WTC11 (cell line): ENCODE measurements around the gene COL6A3. TPM values are rescaled to one million over a fixed set of nuclear protein-coding genes. Genes with fewer than 3 reads are reported as not detected.

Source experiments
- ATAC-seq: fragments of 200-7000 bp; cut with Tn5 transposase; 2 replicates; pipeline ENCODE4 v1.10.0; 2021; ENCODE audit warnings: mild to moderate bottlenecking, moderate library complexity
- CTCF ChIA-PET: fragments of 300-600 bp; sonication (Branson Sonifier 250); formaldehyde crosslinking; loops from one replicate; lab custom pipeline; 2021; ENCODE audit warnings: antibody characterized with exemption; lab: Charles Lee
- POLR2A ChIA-PET: fragments of 350-600 bp; sonication (Branson Sonifier 250); formaldehyde crosslinking; loops from one replicate; lab custom pipeline; 2021; ENCODE audit warnings: antibody characterized with exemption; lab: Charles Lee
- DNase-seq: peaks from one replicate; pipeline ENCODE4 v3.0.0; 2021; ENCODE audit warnings: low spot score
- H3K27ac Mint-ChIP-seq: 2 replicates; pipeline ENCODE4 v1.8.0; 2021; ENCODE audit warnings: mixed read lengths
- H3K27me3 Mint-ChIP-seq: 2 replicates; pipeline ENCODE4 v1.8.0; 2021; ENCODE audit warnings: low read depth, mild to moderate bottlenecking, moderate library complexity, mixed read lengths
- H3K36me3 Mint-ChIP-seq: 2 replicates; pipeline ENCODE4 v1.8.0; 2021; ENCODE audit warnings: mixed read lengths
- H3K4me1 Mint-ChIP-seq: 2 replicates; pipeline ENCODE4 v1.8.0; 2022; ENCODE audit warnings: mixed read lengths
- H3K4me3 Mint-ChIP-seq: 2 replicates; pipeline ENCODE4 v1.8.0; 2021; ENCODE audit warnings: mild to moderate bottlenecking, moderate library complexity, mixed read lengths
- H3K9me3 Mint-ChIP-seq: 2 replicates; pipeline ENCODE4 v1.8.0; 2021; ENCODE audit warnings: mixed read lengths
- ESRRA ChIP-seq: sonication (generic); formaldehyde crosslinking; IDR thresholded peaks from 2 replicates; pipeline ENCODE4 v1.8.1; 2022; ENCODE audit warnings: mild to moderate bottlenecking, missing genetic modification reagents, borderline replicate concordance
- MXD4 ChIP-seq: fragments of 250-450 bp; sonication (Bioruptor Pico); IDR thresholded peaks from 2 replicates; pipeline ENCODE4 v1.8.0; 2021; ENCODE audit warnings: mild to moderate bottlenecking, moderate library complexity, borderline replicate concordance
- RELA ChIP-seq: sonication (generic); formaldehyde crosslinking; IDR thresholded peaks from 2 replicates; pipeline ENCODE4 v1.8.1; 2022; ENCODE audit warnings: missing genetic modification reagents, mild to moderate bottlenecking, borderline replicate concordance
- ZNF396 ChIP-seq: fragments of 250-450 bp; sonication (Bioruptor Pico); IDR thresholded peaks from 2 replicates; pipeline ENCODE4 v1.8.0; 2021; ENCODE audit warnings: mild to moderate bottlenecking, moderate library complexity, borderline replicate concordance
- ZNF671 ChIP-seq: fragments of 250-450 bp; sonication (Bioruptor Pico); IDR thresholded peaks from 2 replicates; pipeline ENCODE4 v1.8.0; 2021; ENCODE audit warnings: mild to moderate bottlenecking
- total RNA-seq: library from RNA; stranded (reverse); gene quantifications from 3 replicates; pipeline ENCODE4 v1.2.3, GENCODE V29; 2021
- TF ChIP-seq, protein P1 (sequence below): sonication (generic); formaldehyde crosslinking; IDR thresholded peaks from 2 replicates; pipeline ENCODE4 v1.8.1; 2022; ENCODE audit warnings: missing genetic modification reagents, borderline replicate concordance
- TF ChIP-seq, protein P2 (sequence below): sonication (generic); formaldehyde crosslinking; IDR thresholded peaks from 2 replicates; pipeline ENCODE4 v1.8.0; 2023; ENCODE audit warnings: mild to moderate bottlenecking, missing genetic modification reagents
- TF ChIP-seq, protein P3 (sequence below): sonication (generic); formaldehyde crosslinking; IDR thresholded peaks from 2 replicates; pipeline ENCODE4 v1.8.1; 2023; ENCODE audit warnings: mild to moderate bottlenecking, missing genetic modification reagents
- TF ChIP-seq, protein P4 (sequence below): sonication (generic); formaldehyde crosslinking; IDR thresholded peaks from 2 replicates; pipeline ENCODE4 v1.8.0; 2022; ENCODE audit warnings: mild to moderate bottlenecking, missing genetic modification reagents
- TF ChIP-seq, protein P5 (sequence below): sonication (generic); formaldehyde crosslinking; IDR thresholded peaks from 2 replicates; pipeline ENCODE4 v1.8.1; 2023; ENCODE audit warnings: mild to moderate bottlenecking, missing genetic modification reagents, moderate library complexity
- TF ChIP-seq, protein P6 (sequence below): fragments of 250-450 bp; sonication (Bioruptor Pico); IDR thresholded peaks from 2 replicates; pipeline ENCODE4 v1.9.0; 2021; ENCODE audit warnings: mild to moderate bottlenecking
- TF ChIP-seq, protein P7 (sequence below): fragments of 200-600 bp; IDR thresholded peaks from 2 replicates; pipeline ENCODE4 v1.8.0; 2022; ENCODE audit warnings: antibody characterized with exemption
- TF ChIP-seq, protein P8 (sequence below): sonication (generic); formaldehyde crosslinking; IDR thresholded peaks from 2 replicates; pipeline ENCODE4 v1.8.0; 2022; ENCODE audit warnings: mild to moderate bottlenecking, missing genetic modification reagents
- TF ChIP-seq, protein P9 (sequence below): sonication (generic); formaldehyde crosslinking; IDR thresholded peaks from 2 replicates; pipeline ENCODE4 v1.8.1; 2022; ENCODE audit warnings: mild to moderate bottlenecking, missing genetic modification reagents, moderate library complexity, borderline replicate concordance
- TF ChIP-seq, protein P10 (sequence below): fragments of 250-450 bp; sonication (Bioruptor Pico); IDR thresholded peaks from 2 replicates; pipeline ENCODE4 v1.9.0; 2021; ENCODE audit warnings: mild to moderate bottlenecking

The COL6A3 gene
- total RNA-seq, 1 experiment from 2014 or later, result 2.6 TPM

DNA sequence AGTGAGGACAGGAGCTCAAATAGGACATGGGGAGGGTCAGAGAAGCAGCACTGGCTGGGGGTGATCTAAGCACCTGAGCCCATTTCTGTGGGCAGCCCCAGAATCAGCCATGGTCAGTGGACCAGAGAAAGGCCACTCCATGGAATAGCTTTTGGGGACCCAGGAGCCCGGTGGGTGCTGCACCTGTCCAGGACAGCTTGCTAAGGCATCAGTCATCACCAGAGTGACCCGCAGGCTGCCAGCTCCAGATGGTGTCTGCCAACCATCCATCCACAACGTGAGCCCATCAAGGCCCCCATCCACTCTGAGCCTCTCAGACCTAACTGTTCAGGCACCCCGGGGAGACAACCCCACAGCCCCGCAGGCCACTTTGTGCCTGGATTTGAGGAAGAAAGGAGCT lies 23.6 kb upstream of the COL6A3 start (continued):
- TF ChIP-seq, protein P1, sequence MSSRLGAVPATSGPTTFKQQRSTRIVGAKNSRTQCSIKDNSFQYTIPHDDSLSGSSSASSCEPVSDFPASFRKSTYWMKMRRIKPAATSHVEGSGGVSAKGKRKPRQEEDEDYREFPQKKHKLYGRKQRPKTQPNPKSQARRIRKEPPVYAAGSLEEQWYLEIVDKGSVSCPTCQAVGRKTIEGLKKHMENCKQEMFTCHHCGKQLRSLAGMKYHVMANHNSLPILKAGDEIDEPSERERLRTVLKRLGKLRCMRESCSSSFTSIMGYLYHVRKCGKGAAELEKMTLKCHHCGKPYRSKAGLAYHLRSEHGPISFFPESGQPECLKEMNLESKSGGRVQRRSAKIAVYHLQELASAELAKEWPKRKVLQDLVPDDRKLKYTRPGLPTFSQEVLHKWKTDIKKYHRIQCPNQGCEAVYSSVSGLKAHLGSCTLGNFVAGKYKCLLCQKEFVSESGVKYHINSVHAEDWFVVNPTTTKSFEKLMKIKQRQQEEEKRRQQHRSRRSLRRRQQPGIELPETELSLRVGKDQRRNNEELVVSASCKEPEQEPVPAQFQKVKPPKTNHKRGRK (CRISPR knock-in tag), result no peak
- TF ChIP-seq, protein P2, sequence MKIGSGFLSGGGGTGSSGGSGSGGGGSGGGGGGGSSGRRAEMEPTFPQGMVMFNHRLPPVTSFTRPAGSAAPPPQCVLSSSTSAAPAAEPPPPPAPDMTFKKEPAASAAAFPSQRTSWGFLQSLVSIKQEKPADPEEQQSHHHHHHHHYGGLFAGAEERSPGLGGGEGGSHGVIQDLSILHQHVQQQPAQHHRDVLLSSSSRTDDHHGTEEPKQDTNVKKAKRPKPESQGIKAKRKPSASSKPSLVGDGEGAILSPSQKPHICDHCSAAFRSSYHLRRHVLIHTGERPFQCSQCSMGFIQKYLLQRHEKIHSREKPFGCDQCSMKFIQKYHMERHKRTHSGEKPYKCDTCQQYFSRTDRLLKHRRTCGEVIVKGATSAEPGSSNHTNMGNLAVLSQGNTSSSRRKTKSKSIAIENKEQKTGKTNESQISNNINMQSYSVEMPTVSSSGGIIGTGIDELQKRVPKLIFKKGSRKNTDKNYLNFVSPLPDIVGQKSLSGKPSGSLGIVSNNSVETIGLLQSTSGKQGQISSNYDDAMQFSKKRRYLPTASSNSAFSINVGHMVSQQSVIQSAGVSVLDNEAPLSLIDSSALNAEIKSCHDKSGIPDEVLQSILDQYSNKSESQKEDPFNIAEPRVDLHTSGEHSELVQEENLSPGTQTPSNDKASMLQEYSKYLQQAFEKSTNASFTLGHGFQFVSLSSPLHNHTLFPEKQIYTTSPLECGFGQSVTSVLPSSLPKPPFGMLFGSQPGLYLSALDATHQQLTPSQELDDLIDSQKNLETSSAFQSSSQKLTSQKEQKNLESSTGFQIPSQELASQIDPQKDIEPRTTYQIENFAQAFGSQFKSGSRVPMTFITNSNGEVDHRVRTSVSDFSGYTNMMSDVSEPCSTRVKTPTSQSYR, result no peak
- TF ChIP-seq MXD4 (CRISPR knock-in tag), result no peak
- TF ChIP-seq ZNF671, result no peak
- TF ChIP-seq, protein P3, sequence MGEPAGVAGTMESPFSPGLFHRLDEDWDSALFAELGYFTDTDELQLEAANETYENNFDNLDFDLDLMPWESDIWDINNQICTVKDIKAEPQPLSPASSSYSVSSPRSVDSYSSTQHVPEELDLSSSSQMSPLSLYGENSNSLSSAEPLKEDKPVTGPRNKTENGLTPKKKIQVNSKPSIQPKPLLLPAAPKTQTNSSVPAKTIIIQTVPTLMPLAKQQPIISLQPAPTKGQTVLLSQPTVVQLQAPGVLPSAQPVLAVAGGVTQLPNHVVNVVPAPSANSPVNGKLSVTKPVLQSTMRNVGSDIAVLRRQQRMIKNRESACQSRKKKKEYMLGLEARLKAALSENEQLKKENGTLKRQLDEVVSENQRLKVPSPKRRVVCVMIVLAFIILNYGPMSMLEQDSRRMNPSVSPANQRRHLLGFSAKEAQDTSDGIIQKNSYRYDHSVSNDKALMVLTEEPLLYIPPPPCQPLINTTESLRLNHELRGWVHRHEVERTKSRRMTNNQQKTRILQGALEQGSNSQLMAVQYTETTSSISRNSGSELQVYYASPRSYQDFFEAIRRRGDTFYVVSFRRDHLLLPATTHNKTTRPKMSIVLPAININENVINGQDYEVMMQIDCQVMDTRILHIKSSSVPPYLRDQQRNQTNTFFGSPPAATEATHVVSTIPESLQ (CRISPR knock-in tag), result no peak
- TF ChIP-seq, protein P4, sequence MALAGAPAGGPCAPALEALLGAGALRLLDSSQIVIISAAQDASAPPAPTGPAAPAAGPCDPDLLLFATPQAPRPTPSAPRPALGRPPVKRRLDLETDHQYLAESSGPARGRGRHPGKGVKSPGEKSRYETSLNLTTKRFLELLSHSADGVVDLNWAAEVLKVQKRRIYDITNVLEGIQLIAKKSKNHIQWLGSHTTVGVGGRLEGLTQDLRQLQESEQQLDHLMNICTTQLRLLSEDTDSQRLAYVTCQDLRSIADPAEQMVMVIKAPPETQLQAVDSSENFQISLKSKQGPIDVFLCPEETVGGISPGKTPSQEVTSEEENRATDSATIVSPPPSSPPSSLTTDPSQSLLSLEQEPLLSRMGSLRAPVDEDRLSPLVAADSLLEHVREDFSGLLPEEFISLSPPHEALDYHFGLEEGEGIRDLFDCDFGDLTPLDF (CRISPR knock-in tag), result no peak
- no peak for TF ChIP-seq RELA
- TF ChIP-seq, protein P5, sequence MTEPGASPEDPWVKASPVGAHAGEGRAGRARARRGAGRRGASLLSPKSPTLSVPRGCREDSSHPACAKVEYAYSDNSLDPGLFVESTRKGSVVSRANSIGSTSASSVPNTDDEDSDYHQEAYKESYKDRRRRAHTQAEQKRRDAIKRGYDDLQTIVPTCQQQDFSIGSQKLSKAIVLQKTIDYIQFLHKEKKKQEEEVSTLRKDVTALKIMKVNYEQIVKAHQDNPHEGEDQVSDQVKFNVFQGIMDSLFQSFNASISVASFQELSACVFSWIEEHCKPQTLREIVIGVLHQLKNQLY (CRISPR knock-in tag), result no peak
- TF ChIP-seq, protein P6, sequence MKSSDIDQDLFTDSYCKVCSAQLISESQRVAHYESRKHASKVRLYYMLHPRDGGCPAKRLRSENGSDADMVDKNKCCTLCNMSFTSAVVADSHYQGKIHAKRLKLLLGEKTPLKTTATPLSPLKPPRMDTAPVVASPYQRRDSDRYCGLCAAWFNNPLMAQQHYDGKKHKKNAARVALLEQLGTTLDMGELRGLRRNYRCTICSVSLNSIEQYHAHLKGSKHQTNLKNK, result no peak
- TF ChIP-seq, protein P7, sequence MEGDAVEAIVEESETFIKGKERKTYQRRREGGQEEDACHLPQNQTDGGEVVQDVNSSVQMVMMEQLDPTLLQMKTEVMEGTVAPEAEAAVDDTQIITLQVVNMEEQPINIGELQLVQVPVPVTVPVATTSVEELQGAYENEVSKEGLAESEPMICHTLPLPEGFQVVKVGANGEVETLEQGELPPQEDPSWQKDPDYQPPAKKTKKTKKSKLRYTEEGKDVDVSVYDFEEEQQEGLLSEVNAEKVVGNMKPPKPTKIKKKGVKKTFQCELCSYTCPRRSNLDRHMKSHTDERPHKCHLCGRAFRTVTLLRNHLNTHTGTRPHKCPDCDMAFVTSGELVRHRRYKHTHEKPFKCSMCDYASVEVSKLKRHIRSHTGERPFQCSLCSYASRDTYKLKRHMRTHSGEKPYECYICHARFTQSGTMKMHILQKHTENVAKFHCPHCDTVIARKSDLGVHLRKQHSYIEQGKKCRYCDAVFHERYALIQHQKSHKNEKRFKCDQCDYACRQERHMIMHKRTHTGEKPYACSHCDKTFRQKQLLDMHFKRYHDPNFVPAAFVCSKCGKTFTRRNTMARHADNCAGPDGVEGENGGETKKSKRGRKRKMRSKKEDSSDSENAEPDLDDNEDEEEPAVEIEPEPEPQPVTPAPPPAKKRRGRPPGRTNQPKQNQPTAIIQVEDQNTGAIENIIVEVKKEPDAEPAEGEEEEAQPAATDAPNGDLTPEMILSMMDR, result no peak
- TF ChIP-seq, all 79 proteins: peak for 0

DNA sequence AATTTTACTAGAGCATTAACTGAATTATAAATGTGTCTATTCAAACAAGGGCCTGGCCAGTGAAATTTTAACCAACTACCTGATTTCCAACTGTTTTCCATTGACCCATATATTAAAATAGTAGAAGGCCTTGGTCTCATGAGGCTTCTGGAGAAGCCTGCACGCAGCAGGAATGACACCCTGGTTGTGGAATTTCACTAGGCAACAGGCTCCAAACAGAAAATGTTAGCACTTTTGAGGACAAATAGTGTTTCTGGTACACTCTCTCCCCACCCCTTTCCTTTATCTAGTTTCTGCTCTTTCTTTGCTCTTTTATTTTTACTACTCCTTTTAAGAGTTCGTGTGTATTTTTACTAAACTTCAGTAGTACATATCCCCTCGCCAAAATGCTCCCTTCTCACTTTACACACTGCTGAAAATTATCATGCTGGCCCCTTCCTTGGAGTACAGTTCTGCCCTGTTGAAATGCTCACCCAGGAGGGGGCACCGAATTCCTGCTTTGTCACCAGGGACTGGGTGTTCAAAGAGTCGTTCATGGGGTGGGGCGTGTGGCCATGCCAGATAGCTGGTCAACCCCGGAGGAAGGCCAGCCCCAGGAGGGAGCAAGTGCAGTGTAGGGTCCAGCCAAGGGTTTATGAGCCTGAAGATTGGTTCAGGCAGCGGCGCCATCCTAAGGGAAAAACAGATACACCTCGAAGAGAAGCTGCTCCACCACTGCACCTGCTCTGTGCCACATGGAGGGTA lies 22.1 kb upstream of the COL6A3 start:
- H3K4me1 Mint-ChIP-seq, result peaks cover 42% of the 10 kb centered on the region
- no peak overlapping the region for H3K27ac Mint-ChIP-seq
- H3K36me3 Mint-ChIP-seq, result peaks cover 8% of the 10 kb centered on the region
- H3K27me3 Mint-ChIP-seq, result no peaks in the 10 kb centered on the region; the same call in 1 of the 2 replicates
- ChIA-PET CTCF (interaction anchor here (0.9 to 10.0 kb wide), 5 partner anchors 15 to 39 kb away, joined by 3 to 63 read pairs (median 4); no protein-coding TSS in a partner anchor), POLR2A (interaction anchor here (0.8 kb wide), 1 partner anchor 14 kb away, joined by 3 read pairs; no protein-coding TSS in a partner anchor)
- no peak overlapping the region for H3K4me3 Mint-ChIP-seq
- no peak for ATAC-seq
- peaks cover 7% of the 10 kb centered on the region for H3K9me3 Mint-ChIP-seq
- no peak for DNase-seq
- TF ChIP-seq, protein P2, result no peak
- TF ChIP-seq ZNF396 (CRISPR knock-in tag) (no peak), ESRRA (CRISPR knock-in tag) (no peak)
- TF ChIP-seq, protein P8, sequence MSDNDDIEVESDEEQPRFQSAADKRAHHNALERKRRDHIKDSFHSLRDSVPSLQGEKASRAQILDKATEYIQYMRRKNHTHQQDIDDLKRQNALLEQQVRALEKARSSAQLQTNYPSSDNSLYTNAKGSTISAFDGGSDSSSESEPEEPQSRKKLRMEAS, result no peak
- TF ChIP-seq, protein P9, sequence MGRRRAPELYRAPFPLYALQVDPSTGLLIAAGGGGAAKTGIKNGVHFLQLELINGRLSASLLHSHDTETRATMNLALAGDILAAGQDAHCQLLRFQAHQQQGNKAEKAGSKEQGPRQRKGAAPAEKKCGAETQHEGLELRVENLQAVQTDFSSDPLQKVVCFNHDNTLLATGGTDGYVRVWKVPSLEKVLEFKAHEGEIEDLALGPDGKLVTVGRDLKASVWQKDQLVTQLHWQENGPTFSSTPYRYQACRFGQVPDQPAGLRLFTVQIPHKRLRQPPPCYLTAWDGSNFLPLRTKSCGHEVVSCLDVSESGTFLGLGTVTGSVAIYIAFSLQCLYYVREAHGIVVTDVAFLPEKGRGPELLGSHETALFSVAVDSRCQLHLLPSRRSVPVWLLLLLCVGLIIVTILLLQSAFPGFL, result no peak
- TF ChIP-seq, protein P10, sequence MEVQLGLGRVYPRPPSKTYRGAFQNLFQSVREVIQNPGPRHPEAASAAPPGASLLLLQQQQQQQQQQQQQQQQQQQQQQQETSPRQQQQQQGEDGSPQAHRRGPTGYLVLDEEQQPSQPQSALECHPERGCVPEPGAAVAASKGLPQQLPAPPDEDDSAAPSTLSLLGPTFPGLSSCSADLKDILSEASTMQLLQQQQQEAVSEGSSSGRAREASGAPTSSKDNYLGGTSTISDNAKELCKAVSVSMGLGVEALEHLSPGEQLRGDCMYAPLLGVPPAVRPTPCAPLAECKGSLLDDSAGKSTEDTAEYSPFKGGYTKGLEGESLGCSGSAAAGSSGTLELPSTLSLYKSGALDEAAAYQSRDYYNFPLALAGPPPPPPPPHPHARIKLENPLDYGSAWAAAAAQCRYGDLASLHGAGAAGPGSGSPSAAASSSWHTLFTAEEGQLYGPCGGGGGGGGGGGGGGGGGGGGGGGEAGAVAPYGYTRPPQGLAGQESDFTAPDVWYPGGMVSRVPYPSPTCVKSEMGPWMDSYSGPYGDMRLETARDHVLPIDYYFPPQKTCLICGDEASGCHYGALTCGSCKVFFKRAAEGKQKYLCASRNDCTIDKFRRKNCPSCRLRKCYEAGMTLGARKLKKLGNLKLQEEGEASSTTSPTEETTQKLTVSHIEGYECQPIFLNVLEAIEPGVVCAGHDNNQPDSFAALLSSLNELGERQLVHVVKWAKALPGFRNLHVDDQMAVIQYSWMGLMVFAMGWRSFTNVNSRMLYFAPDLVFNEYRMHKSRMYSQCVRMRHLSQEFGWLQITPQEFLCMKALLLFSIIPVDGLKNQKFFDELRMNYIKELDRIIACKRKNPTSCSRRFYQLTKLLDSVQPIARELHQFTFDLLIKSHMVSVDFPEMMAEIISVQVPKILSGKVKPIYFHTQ, result no peak
